ENCODE results near the gene CCNI.

GRCh38 chr4:77062856-77063255 is 12.9 kb downstream of the CCNI start:
- TF ChIP-seq CTCF (IDR thresholded peaks at IDR 0.05) (no peak), POLR2A (IDR thresholded peaks at IDR 0.05) (no peak)

All from testis (tissue), 2 donors.